OCI-LY1 (cell line): Measurements from ENCODE around the gene OGFOD3.

Experiments
- CTCF ChIP-seq: fragments of 200-600 bp; sonication (generic), shearing (Covaris generic); IDR thresholded peaks from 2 replicates; pipeline ENCODE4 v1.5.1; 2017; ENCODE audit warnings: mild to moderate bottlenecking, antibody characterized with exemption, low read length, moderate library complexity, mixed read lengths
- EZH2 ChIP-seq: fragments of 200-600 bp; sonication (generic), shearing (Covaris generic); IDR thresholded peaks from 2 replicates; pipeline ENCODE4 v1.8.0; 2017; ENCODE audit warnings: borderline replicate concordance, mixed run types, mild to moderate bottlenecking, antibody characterized with exemption, low read length, moderate library complexity, mixed read lengths

- TF ChIP-seq CTCF (no peak), EZH2 (no peak)
Observed at GRCh38 chr17:82443465-82444283, 25.3 kb upstream of the OGFOD3 start.
